H4 (cell line): ENCODE data around the gene GOSR2. TPM values are rescaled to one million over a fixed set of nuclear protein-coding genes. Genes with fewer than 3 reads are reported as not detected.

Experiments
- DNase-seq: peaks from one replicate; pipeline ENCODE4 v3.0.0-alpha.2; 2015; ENCODE audit warnings: low spot score
- total RNA-seq: library from RNA; depleted of rRNA; stranded (reverse); fragments of >200 nt; shearing (Covaris generic); gene quantifications from 2 replicates; pipeline ENCODE4 v1.2.3, GENCODE V29; 2014; rRNA removed

GOSR2 gene
- total RNA-seq: 45.7 and 52.8 TPM in 2 replicates

GRCh38 chr17:46922804-46923635 lies at the start of gene GOSR2:
Gene GOSR2 (plus strand): TSS chr17:46923160. CDS start chr17:46923193, 33 bp downstream.
- DNase-seq: peak; percentile 89

GRCh38 chr17:46873941-46874645 lies 48.9 kb upstream of the GOSR2 start:
- DNase-seq: no peak

- no peak for DNase-seq
Measured at GRCh38 chr17:46874906-46875305, 48.1 kb upstream of the GOSR2 start.

GRCh38 chr17:46875849-46876352 lies 47.1 kb upstream of the GOSR2 start:
- no peak for DNase-seq

- DNase-seq: peak; percentile 35
Measured at GRCh38 chr17:46876353-46876887, 46.5 kb upstream of the GOSR2 start.

GRCh38 chr17:46876926-46877325 lies 46.0 kb upstream of the GOSR2 start:
- no peak for DNase-seq

GRCh38 chr17:46877466-46877865 lies 45.5 kb upstream of the GOSR2 start:
- DNase-seq: no peak

GRCh38 chr17:46878055-46878454 lies 44.9 kb upstream of the GOSR2 start:
- no peak for DNase-seq

GRCh38 chr17:46879101-46879500 lies 43.9 kb upstream of the GOSR2 start:
- no peak for DNase-seq

GRCh38 chr17:46881015-46881414 lies 41.9 kb upstream of the GOSR2 start:
- DNase-seq: no peak

- DNase-seq: no peak
Measured at GRCh38 chr17:46882666-46883065, 40.3 kb upstream of the GOSR2 start.

GRCh38 chr17:46883871-46884520 lies 39.0 kb upstream of the GOSR2 start:
- DNase-seq: no peak

GRCh38 chr17:46884552-46884951 lies 38.4 kb upstream of the GOSR2 start:
- DNase-seq: no peak

- no peak for DNase-seq
Measured at GRCh38 chr17:46885415-46886309, 37.3 kb upstream of the GOSR2 start.

- DNase-seq: no peak
Measured at GRCh38 chr17:46886310-46886663, 36.7 kb upstream of the GOSR2 start.

- DNase-seq: no peak
Measured at GRCh38 chr17:46887717-46888116, 35.2 kb upstream of the GOSR2 start.

GRCh38 chr17:46888727-46889126 lies 34.2 kb upstream of the GOSR2 start:
- no peak for DNase-seq

GRCh38 chr17:46889519-46889918 lies 33.4 kb upstream of the GOSR2 start:
- no peak for DNase-seq

- DNase-seq: no peak
Measured at GRCh38 chr17:46889992-46890564, 32.9 kb upstream of the GOSR2 start.

GRCh38 chr17:46890638-46891037 lies 32.3 kb upstream of the GOSR2 start:
- no peak for DNase-seq
